Kidney (tissue), 22 donors: ENCODE results near the gene TMEM184A. TPM values are rescaled to one million over a fixed set of nuclear protein-coding genes. Genes with fewer than 3 reads are reported as not detected.

Experiments used
- DNase-seq, 5 donors: peaks; one replicate each; pipeline ENCODE4 v3.0.0-alpha.2; 2013 to 2020
- FAIRE-seq: peaks from 2 replicates; lab custom pipeline; 2012; peaks lifted over from hg19 to GRCh38; lab: Jason Lieb, UNC
- H3K27ac ChIP-seq, 2 donors: one replicate each; pipeline ENCODE4 v1.7.0; 2013; ENCODE audit warnings: low read depth in 2 of 2, low read length in 2 of 2, inconsistent platforms in 1 of 2
- H3K27me3 ChIP-seq: one replicate; pipeline ENCODE4 v1.7.1; 2013; ENCODE audit warnings: low read length, inconsistent platforms; ENCODE audit not compliant: control insufficient read depth, insufficient read depth
- H3K36me3 ChIP-seq, 3 donors: one replicate each; pipeline versions ENCODE4 v1.7.0 to v1.7.1; 2013; ENCODE audit warnings: low read length in 3 of 3, control low read depth in 1 of 3, inconsistent platforms in 1 of 3; ENCODE audit not compliant: insufficient read depth in 3 of 3, control insufficient read depth in 2 of 3
- H3K4me1 ChIP-seq, 3 donors: one replicate each; pipeline versions ENCODE4 v1.7.0 to v1.7.1; 2013; ENCODE audit warnings: low read length in 3 of 3, inconsistent platforms in 1 of 3, low read depth in 1 of 3; ENCODE audit not compliant: control insufficient read depth in 2 of 3, insufficient read depth in 2 of 3
- H3K4me3 ChIP-seq, 3 donors: one replicate each; pipeline versions ENCODE4 v1.7.0 to v1.8.1; 2013; ENCODE audit warnings: low read length in 3 of 3, control low read depth in 1 of 3, inconsistent platforms in 1 of 3
- H3K9ac ChIP-seq, 3 donors: one replicate each; pipeline versions ENCODE4 v1.7.0 to v1.7.1; 2013; ENCODE audit warnings: low read length in 3 of 3, control low read depth in 1 of 3, inconsistent platforms in 1 of 3
- H3K9me3 ChIP-seq, 3 donors: one replicate each; pipeline versions ENCODE4 v1.7.0 to v1.7.1; 2013; ENCODE audit warnings: low read length in 3 of 3, control low read depth in 1 of 3, inconsistent platforms in 1 of 3; ENCODE audit not compliant: control insufficient read depth in 2 of 3, insufficient read depth in 1 of 3
- CTCF ChIP-seq: IDR thresholded peaks from 3 replicates; pipeline ENCODE4 v1.5.1; 2012; ENCODE audit warnings: mild to moderate bottlenecking, moderate library complexity, borderline replicate concordance; ENCODE audit not compliant: insufficient read depth; ENCODE audit errors: extremely low read depth
- intact Hi-C: fragments of 100-400 bp; cut with DNase I; formaldehyde crosslinking; loops from one replicate; pipeline ENCODE4 v1.11.1; 2022
- long read RNA-seq, 10 donors: library from polyadenylated mRNA in 1 of 10; unstranded in 1 of 10; transcript quantifications; one replicate each; pipeline ENCODE4 v2.0.0 and lab custom pipeline, GENCODE V29; 2021 to 2026
- polyA plus RNA-seq: library from polyadenylated mRNA; stranded (reverse); fragments of 350-450 nt; fragmentation: Illumina TruSeq; extraction: RNeasy Lipid Tissue Mini Kit (QIAGEN cat#74804); gene quantifications from one replicate; pipeline ENCODE4 v1.2.3, GENCODE V29; 2014; ENCODE audit warnings: low read depth, low replicate concordance; ENCODE audit not compliant: insufficient read depth
- total RNA-seq: library from RNA; stranded (reverse); fragmentation: NEBNext Ultra II Directional; extraction: Animal tissue kit (Norgen Biotek cat#: 25700); gene quantifications from one replicate; pipeline ENCODE4 v1.2.1, GENCODE V29; 2021
- donor health status: control.
- donor health status: control.
- donor health status: control.
- donor health status: control.
- donor health status: control.
- donor health status: DM: yes; HTN: yes; CAD: no.
- donor health status: Normal renal cell carcinoma (clear cell type).

The TMEM184A gene
- total RNA-seq (11.0 TPM), polyA plus RNA-seq (6.8 TPM)
- long read RNA-seq, donor 1, partial matches to known transcripts, result 18 of 18 reads
- long read RNA-seq, donor 1, other reads (novel, unspliced or antisense), result 0 of 18 reads
- long read RNA-seq, donor 2, result 0 reads
- long read RNA-seq, donor 3, full-length matches to known transcripts, result 1 of 1 reads
- long read RNA-seq, donor 3, partial matches to known transcripts, result 0 of 1 reads
- long read RNA-seq, donor 3, other reads (novel, unspliced or antisense), result 0 of 1 reads
- long read RNA-seq, donor 4, result 0 reads
- long read RNA-seq, donor 5, result 0 reads
- long read RNA-seq, donor 6, result 0 reads
- long read RNA-seq, donor 7, full-length matches to known transcripts, result 1 of 15 reads
- long read RNA-seq, donor 7, partial matches to known transcripts, result 4 of 15 reads
- long read RNA-seq, donor 7, other reads (novel, unspliced or antisense), result 10 of 15 reads
- long read RNA-seq, donor 8, result 0 reads
- long read RNA-seq, donor 9, result 0 reads
- long read RNA-seq, donor 10, result 0 reads

- H3K27me3 ChIP-seq, result no peaks in the 10 kb centered on the region
- intact Hi-C loops, result no loop called here
- no peaks in the 10 kb centered on the region for H3K36me3 ChIP-seq
- FAIRE-seq (no peak), DNase-seq (peak; percentile 88 to 93 (median 91))
- peaks cover 0 to 17% (median 11%) of the 10 kb centered on the region in 3 donors for H3K4me1 ChIP-seq
- peak within 1 kb of the TSS in 1 of 3 donors; percentile 55 for H3K9ac ChIP-seq
- TF ChIP-seq CTCF, result peak; percentile 76
- peak within 1 kb of the TSS; percentile 88 to 89 for H3K27ac ChIP-seq
- no peaks in the 10 kb centered on the region for H3K9me3 ChIP-seq
- H3K4me3 ChIP-seq, result peak within 1 kb of the TSS in 2 of 3 donors; percentile 19 to 46
These were observed at the start of gene TMEM184A for GRCh38 chr7:1555813-1556543. Gene TMEM184A, minus strand, starts transcription at chr7:1556205. Its CDS starts 721 bp downstream, at chr7:1555484.

- Histone ChIP-seq H3K9ac (no peak overlapping the region), H3K36me3 (no peaks in the 10 kb centered on the region), H3K27ac (no peak overlapping the region), H3K9me3 (no peaks in the 10 kb centered on the region), H3K27me3 (no peaks in the 10 kb centered on the region), H3K4me3 (no peak overlapping the region), H3K4me1 (no peaks in the 10 kb centered on the region)
- intact Hi-C loops, result no loop called here
- FAIRE-seq (no peak), DNase-seq (no peak)
- TF ChIP-seq CTCF, result no peak
These were observed 48.4 kb upstream of the TMEM184A start for GRCh38 chr7:1604383-1604782.

GRCh38 chr7:1603346-1604225, 47.6 kb upstream of the TMEM184A start:
- H3K9ac ChIP-seq, result no peak overlapping the region
- no peak overlapping the region for H3K27ac ChIP-seq
- peak in 1 of 5 donors; percentile 16 for DNase-seq
- no peaks in the 10 kb centered on the region for H3K4me1 ChIP-seq
- no peaks in the 10 kb centered on the region for H3K27me3 ChIP-seq
- no peak for FAIRE-seq
- H3K9me3 ChIP-seq, result no peaks in the 10 kb centered on the region
- H3K4me3 ChIP-seq, result no peak overlapping the region
- no peaks in the 10 kb centered on the region for H3K36me3 ChIP-seq
- TF ChIP-seq CTCF, result no peak
- intact Hi-C loops, result no loop called here
